Measurements from ENCODE around the gene YWHAQ.

The YWHAQ gene

DNA sequence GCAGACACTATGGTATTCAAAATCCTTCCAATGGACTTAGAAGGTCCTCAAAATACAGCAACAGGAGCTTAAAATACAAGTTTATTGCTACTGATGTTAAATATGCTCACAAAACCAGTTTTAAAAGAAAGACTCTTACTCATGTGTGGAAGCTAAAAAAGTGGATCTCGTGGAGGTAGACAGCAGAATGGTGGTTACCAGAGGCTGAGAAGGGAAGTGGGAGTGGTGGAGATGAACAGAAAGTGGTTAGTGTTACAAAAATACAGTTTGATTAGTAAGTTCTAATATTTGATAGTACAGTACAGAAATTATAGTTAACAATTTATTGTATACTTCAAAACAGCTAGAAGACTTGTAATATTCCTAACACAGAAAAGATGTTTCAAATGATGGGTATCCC, 87.2 kb downstream of the YWHAQ start:
- ATAC-seq, result no peak
- H3K27ac Mint-ChIP-seq, result peak overlapping the region; percentile 57
- H3K4me1 Mint-ChIP-seq, result peaks cover 87% of the 10 kb centered on the region
- H3K36me3 Mint-ChIP-seq, result no peaks in the 10 kb centered on the region
- H3K27me3 Mint-ChIP-seq, result no peaks in the 10 kb centered on the region
- peak overlapping the region; percentile 19 for H3K4me3 Mint-ChIP-seq
- H3K9me3 Mint-ChIP-seq, result no peaks in the 10 kb centered on the region

DNA sequence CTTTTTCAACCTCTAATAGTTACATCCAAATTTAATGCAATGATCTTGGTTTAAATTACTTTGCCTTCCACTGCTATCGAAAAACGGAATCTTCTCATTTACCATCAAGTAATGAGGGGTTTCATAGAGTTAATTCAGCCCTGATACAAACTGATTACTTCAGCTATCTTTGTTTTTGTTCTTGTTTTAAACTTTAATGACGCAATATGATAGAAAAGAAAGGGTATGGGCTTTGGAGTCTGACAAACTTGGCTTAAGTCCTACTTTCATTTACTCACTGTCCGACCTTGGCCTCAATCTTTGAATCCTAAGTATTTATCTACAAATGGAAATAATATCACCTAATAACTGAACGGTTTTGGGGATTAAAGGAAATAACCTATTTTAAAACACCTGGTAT, 91.3 kb downstream of the YWHAQ start:
- peak overlapping the region; percentile 45 for H3K4me3 Mint-ChIP-seq
- no peaks in the 10 kb centered on the region for H3K27me3 Mint-ChIP-seq
- peaks cover 77% of the 10 kb centered on the region for H3K4me1 Mint-ChIP-seq
- ATAC-seq, result no peak
- peak overlapping the region; percentile 77 for H3K27ac Mint-ChIP-seq
- H3K9me3 Mint-ChIP-seq, result no peaks in the 10 kb centered on the region
- H3K36me3 Mint-ChIP-seq, result peaks cover 6% of the 10 kb centered on the region

DNA sequence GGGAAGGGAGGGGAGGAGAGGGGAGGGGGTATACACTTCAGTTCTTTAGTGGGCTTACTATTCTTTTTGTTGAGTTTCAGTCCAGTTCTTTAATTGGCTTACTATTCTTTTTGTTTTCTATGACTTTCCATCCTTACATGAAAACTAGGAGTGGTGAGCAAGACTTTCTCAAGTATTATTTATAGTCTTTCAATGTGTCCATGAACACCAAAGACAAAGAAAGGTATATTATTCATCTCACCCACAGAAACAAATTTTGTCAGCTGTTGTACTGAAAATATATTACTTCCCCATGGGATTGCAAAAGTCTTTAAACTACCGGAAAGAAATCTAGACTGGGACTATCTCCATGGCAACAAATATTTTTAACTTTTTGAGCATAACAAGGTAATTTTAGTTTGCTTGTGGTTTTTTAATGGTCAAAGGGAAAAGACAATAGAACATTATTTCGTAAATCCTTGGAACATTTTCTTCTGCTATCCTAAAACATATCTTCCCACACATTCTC, 92.7 kb downstream of the YWHAQ start:
- ATAC-seq, result no peak
- no peaks in the 10 kb centered on the region for H3K9me3 Mint-ChIP-seq

DNA sequence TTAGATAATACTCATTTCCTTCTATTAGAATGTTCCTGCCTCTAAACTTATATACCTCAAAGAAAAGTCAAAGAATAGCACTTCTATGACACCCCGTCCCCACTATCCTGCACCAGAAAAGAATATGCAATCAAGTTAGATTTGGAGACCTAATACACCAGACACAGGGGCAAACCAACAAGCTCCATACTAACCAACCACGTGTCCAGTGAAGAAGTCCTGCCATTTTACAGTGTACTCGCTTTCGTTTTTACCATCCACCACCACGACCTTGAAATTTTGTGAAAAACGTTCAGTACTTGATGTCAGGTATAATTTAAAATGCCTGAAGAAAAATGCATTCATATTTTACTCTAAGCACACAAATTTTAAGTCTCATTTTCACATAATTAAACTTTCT, 94.3 kb downstream of the YWHAQ start:
- Mint-ChIP-seq H3K36me3 (peaks cover 18% of the 10 kb centered on the region), H3K27ac (no peak overlapping the region), H3K4me1 (peaks cover 58% of the 10 kb centered on the region), H3K27me3 (no peaks in the 10 kb centered on the region), H3K9me3 (no peaks in the 10 kb centered on the region), H3K4me3 (no peak overlapping the region)
- no peak for ATAC-seq

More for the DNA sequence above, 92.7 kb downstream of the YWHAQ start:
- no peaks in the 10 kb centered on the region for H3K27me3 Mint-ChIP-seq
- H3K4me3 Mint-ChIP-seq, result no peak overlapping the region
- peaks cover 13% of the 10 kb centered on the region for H3K36me3 Mint-ChIP-seq
- H3K27ac Mint-ChIP-seq, result peak overlapping the region; percentile 77
- H3K4me1 Mint-ChIP-seq, result peaks cover 63% of the 10 kb centered on the region

DNA sequence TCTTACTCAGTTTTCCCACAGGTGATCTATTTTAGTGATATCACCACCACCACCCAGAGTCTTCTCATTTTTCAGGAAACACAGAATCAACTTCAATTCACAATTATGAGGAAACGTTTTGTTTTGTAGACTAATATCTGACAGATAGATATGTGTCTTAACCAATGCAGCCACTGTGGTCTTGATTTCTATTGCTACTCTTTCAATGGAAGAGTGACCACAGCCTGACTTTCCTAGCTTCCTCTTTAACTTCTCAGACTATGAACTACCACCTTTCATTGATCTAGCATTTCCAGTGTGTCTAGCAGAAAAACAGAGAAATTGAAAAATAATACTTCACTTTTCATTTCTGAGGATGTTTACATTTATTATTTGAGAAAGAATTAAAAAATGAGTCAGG, 95.6 kb downstream of the YWHAQ start:
- H3K4me1 Mint-ChIP-seq, result peaks cover 46% of the 10 kb centered on the region
- ATAC-seq, result peak; percentile 78
- H3K27me3 Mint-ChIP-seq, result no peaks in the 10 kb centered on the region
- peaks cover 18% of the 10 kb centered on the region for H3K36me3 Mint-ChIP-seq
- H3K9me3 Mint-ChIP-seq, result no peaks in the 10 kb centered on the region
- no peak overlapping the region for H3K4me3 Mint-ChIP-seq
- peak overlapping the region; percentile 50 for H3K27ac Mint-ChIP-seq
